ENCODE results near the gene NPAS3. TPM values are rescaled to one million over a fixed set of nuclear protein-coding genes. Genes with fewer than 3 reads are reported as not detected.

NPAS3 gene
- total RNA-seq, 3 donors from 2014 or later, result 0.96 to 4.0 (median 2.0) TPM

DNA sequence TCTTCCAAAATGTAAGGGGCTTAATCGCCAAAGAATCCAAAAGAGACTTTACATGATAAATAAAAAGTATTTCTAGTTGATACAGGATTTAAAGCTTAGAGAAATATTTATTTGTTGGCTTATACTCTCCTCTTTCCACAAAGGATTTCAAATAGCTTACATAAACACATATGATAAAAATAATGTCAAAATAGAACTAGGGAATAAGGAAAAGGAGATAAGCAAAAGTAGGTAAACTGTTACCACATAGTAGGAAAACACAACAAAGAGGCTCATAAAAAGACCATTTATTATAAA is 625.2 kb downstream of the NPAS3 start:
- Histone ChIP-seq H3K4me3 (no peak overlapping the region), H3K27ac (no peak overlapping the region), H3K4me1 (no peaks in the 10 kb centered on the region), H3K9me3 (no peaks in the 10 kb centered on the region), H3K27me3 (no peaks in the 10 kb centered on the region), H3K36me3 (no peaks in the 10 kb centered on the region)
- TF ChIP-seq, protein P1, sequence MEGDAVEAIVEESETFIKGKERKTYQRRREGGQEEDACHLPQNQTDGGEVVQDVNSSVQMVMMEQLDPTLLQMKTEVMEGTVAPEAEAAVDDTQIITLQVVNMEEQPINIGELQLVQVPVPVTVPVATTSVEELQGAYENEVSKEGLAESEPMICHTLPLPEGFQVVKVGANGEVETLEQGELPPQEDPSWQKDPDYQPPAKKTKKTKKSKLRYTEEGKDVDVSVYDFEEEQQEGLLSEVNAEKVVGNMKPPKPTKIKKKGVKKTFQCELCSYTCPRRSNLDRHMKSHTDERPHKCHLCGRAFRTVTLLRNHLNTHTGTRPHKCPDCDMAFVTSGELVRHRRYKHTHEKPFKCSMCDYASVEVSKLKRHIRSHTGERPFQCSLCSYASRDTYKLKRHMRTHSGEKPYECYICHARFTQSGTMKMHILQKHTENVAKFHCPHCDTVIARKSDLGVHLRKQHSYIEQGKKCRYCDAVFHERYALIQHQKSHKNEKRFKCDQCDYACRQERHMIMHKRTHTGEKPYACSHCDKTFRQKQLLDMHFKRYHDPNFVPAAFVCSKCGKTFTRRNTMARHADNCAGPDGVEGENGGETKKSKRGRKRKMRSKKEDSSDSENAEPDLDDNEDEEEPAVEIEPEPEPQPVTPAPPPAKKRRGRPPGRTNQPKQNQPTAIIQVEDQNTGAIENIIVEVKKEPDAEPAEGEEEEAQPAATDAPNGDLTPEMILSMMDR (IDR thresholded peaks at IDR 0.05), result no peak
- TF ChIP-seq POLR2A (IDR thresholded peaks at IDR 0.05) (no peak), POLR2AphosphoS5 (IDR thresholded peaks at IDR 0.05) (no peak)
- intact Hi-C loops (cut with DNase I; ENCODE audit: low total_unique reads), result no loop called here
- no peak for DNase-seq (ENCODE audit: low spot score in 2 of 2)

- no peaks in the 10 kb centered on the region for H3K27me3 ChIP-seq
- intact Hi-C loops (cut with DNase I; ENCODE audit: low total_unique reads), result no loop called here
- no peak for TF ChIP-seq POLR2A (IDR thresholded peaks at IDR 0.05)
- TF ChIP-seq POLR2AphosphoS5 (IDR thresholded peaks at IDR 0.05), result no peak
- TF ChIP-seq, protein P1 (IDR thresholded peaks at IDR 0.05), result no peak
- H3K9me3 ChIP-seq, result no peaks in the 10 kb centered on the region
- H3K4me3 ChIP-seq, result no peak overlapping the region
- no peaks in the 10 kb centered on the region for H3K4me1 ChIP-seq
- H3K36me3 ChIP-seq, result no peaks in the 10 kb centered on the region
- DNase-seq (ENCODE audit: low spot score in 2 of 2), result no peak
- no peak overlapping the region for H3K27ac ChIP-seq
These were observed 626.3 kb downstream of the NPAS3 start for GRCh38 chr14:33564774-33565630.

GRCh38 chr14:33566082-33566481 is 627.4 kb downstream of the NPAS3 start:
- Histone ChIP-seq H3K4me3 (no peak overlapping the region), H3K4me1 (no peaks in the 10 kb centered on the region), H3K27ac (no peak overlapping the region), H3K27me3 (no peaks in the 10 kb centered on the region), H3K36me3 (no peaks in the 10 kb centered on the region), H3K9me3 (no peaks in the 10 kb centered on the region)
- DNase-seq (ENCODE audit: low spot score in 2 of 2), result no peak
- TF ChIP-seq POLR2A (IDR thresholded peaks at IDR 0.05) (no peak), POLR2AphosphoS5 (IDR thresholded peaks at IDR 0.05) (no peak)
- TF ChIP-seq, protein P1 (IDR thresholded peaks at IDR 0.05), result no peak
- intact Hi-C loops (cut with DNase I; ENCODE audit: low total_unique reads), result no loop called here

- H3K4me3 ChIP-seq, result no peak overlapping the region
- DNase-seq (ENCODE audit: low spot score in 2 of 2), result no peak
- no peak overlapping the region for H3K27ac ChIP-seq
- TF ChIP-seq POLR2A (IDR thresholded peaks at IDR 0.05) (no peak), POLR2AphosphoS5 (IDR thresholded peaks at IDR 0.05) (no peak)
- TF ChIP-seq, protein P1 (IDR thresholded peaks at IDR 0.05), result no peak
- no peaks in the 10 kb centered on the region for H3K4me1 ChIP-seq
- no peaks in the 10 kb centered on the region for H3K9me3 ChIP-seq
- intact Hi-C loops (cut with DNase I; ENCODE audit: low total_unique reads), result no loop called here
- H3K36me3 ChIP-seq, result no peaks in the 10 kb centered on the region
- no peaks in the 10 kb centered on the region for H3K27me3 ChIP-seq
These were observed 628.5 kb downstream of the NPAS3 start for GRCh38 chr14:33567023-33567728.

DNA sequence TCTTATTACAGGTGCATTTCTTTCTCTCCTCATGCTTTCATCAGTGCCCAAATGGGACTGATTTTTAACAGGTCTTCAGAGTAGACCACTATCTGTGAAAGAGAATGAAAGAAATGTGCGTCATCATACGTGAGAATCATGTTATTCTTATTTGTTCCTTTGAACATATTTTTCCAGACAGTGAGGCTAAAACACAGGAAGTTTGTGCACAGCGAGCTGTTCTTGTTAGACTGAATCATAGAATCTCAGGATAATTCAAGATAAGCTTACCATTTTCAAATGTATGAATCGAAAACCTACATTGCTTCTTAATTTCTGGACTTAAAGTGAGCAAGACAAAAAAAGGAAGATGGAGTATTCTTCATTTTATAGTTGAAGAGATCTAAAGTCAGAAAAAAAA is 629.1 kb downstream of the NPAS3 start:
- no peaks in the 10 kb centered on the region for H3K36me3 ChIP-seq
- no peak for DNase-seq (ENCODE audit: low spot score in 2 of 2)
- H3K4me1 ChIP-seq, result no peaks in the 10 kb centered on the region
- H3K27ac ChIP-seq, result no peak overlapping the region
- TF ChIP-seq POLR2A (IDR thresholded peaks at IDR 0.05) (no peak), POLR2AphosphoS5 (IDR thresholded peaks at IDR 0.05) (no peak)
- TF ChIP-seq, protein P1 (IDR thresholded peaks at IDR 0.05), result no peak
- H3K9me3 ChIP-seq, result no peaks in the 10 kb centered on the region
- no peaks in the 10 kb centered on the region for H3K27me3 ChIP-seq
- H3K4me3 ChIP-seq, result no peak overlapping the region
- intact Hi-C loops (cut with DNase I; ENCODE audit: low total_unique reads), result no loop called here

Measured in breast epithelium (tissue), 4 donors.